Adrenal gland (tissue), 5 donors: Measurements from ENCODE around the gene ERBB2.

Experiments used
- CTCF ChIP-seq, 6 experiments: fragments of 450-650 bp in 4 of 6; fragments of 200-600 bp in 2 of 6; sonication (generic) in 1 of 6; IDR thresholded peaks; 1 replicate in 5 of 6; 2 replicates in 1 of 6; pipeline versions ENCODE4 v1.5.1 to v1.8.0; 2016 to 2021; ENCODE audit warnings: antibody characterized with exemption in 6 of 6, mild to moderate bottlenecking in 2 of 6, moderate library complexity in 1 of 6
- POLR2A ChIP-seq, 2 donors: fragments of 450-650 bp; IDR thresholded peaks; one replicate each; pipeline ENCODE4 v1.6.1; 2017; ENCODE audit warnings: antibody characterized with exemption in 2 of 2, mild to moderate bottlenecking in 2 of 2, moderate library complexity in 1 of 2
- donor health status: DM: no; HTN: no; CAD: no.

- TF ChIP-seq CTCF (IDR thresholded peaks at IDR 0.05) (no peak), POLR2A (IDR thresholded peaks at IDR 0.05) (no peak)
Measured at GRCh38 chr17:39670746-39671145, 29.1 kb upstream of the ERBB2 start.
